Stomach (tissue), 9 donors: ENCODE measurements around the gene ABCA1. TPM values are rescaled to one million over a fixed set of nuclear protein-coding genes. Genes with fewer than 3 reads are reported as not detected.
"Not testable (repeated sequence)": the region's sequence is repeated elsewhere in the genome, so short reads cannot be mapped to it uniquely, and the experiment has no call there.

Experiments
- DNase-seq, 2 donors: peaks; one replicate each; pipeline versions ENCODE4 v3.0.0 to v3.0.0-alpha.2; 2013 to 2019
- H3K27ac ChIP-seq, 5 donors: fragments of 200-600 bp in 4 of 5; sonication (generic) in 4 of 5; one replicate each; pipeline ENCODE4 v1.5.1; 2013 to 2019; ENCODE audit warnings: mild to moderate bottlenecking in 1 of 5, moderate library complexity in 1 of 5
- H3K27me3 ChIP-seq, 3 donors: fragments of 200-600 bp; sonication (generic); one replicate each; pipeline ENCODE4 v1.5.1; 2017 to 2019; ENCODE audit warnings: mixed run types in 1 of 3
- H3K36me3 ChIP-seq, 4 donors: fragments of 200-600 bp; sonication (generic); 1 replicate in 3 of 4; 2 replicates in 1 of 4; pipeline ENCODE4 v1.5.1; 2016 to 2019
- H3K4me1 ChIP-seq, 4 donors: fragments of 200-600 bp; sonication (generic); one replicate each; pipeline ENCODE4 v1.5.1; 2016 to 2019
- H3K4me3 ChIP-seq, 4 donors: fragments of 200-600 bp; sonication (generic) in 3 of 4; one replicate each; pipeline ENCODE4 v1.5.1; 2016 to 2019; ENCODE audit warnings: mild to moderate bottlenecking in 1 of 4
- H3K9me3 ChIP-seq, 4 donors: fragments of 200-600 bp; sonication (generic); one replicate each; pipeline ENCODE4 v1.5.1; 2016 to 2019
- EP300 ChIP-seq: sonication (generic); formaldehyde crosslinking; IDR thresholded peaks from one replicate; pipeline ENCODE4 v1.6.1; 2017; ENCODE audit warnings: antibody characterized with exemption
- POLR2A ChIP-seq, 4 donors: fragments of 450-650 bp; IDR thresholded peaks; one replicate each; pipeline ENCODE4 v1.6.1; 2016; ENCODE audit warnings: antibody characterized with exemption in 4 of 4, control low read depth in 2 of 4, mild to moderate bottlenecking in 1 of 4, moderate library complexity in 1 of 4
- POLR2AphosphoS5 ChIP-seq, 3 donors: sonication (generic); formaldehyde crosslinking; IDR thresholded peaks; one replicate each; pipeline ENCODE4 v1.6.1; 2016; ENCODE audit warnings: antibody characterized with exemption in 3 of 3
- WGBS, 5 donors: extraction: QIAGEN DNeasy Blood & Tissue Kit in 3 of 5; methylation state at CpG; one replicate each; pipeline versions ENCODE4 v1.1.5 to v1.1.7; 2013 to 2018; 5-methylcytosine and 5-hydroxymethylcytosine counted together
- intact Hi-C: fragments of 100-400 bp; cut with DNase I; formaldehyde crosslinking; loops from one replicate; pipeline ENCODE4 v1.15.1; 2023; ENCODE audit warnings: low total_unique reads
- polyA plus RNA-seq, 3 donors: library from polyadenylated mRNA; stranded (reverse); fragments of 200-250 nt; gene quantifications; one replicate each; pipeline ENCODE4 v1.2.3, GENCODE V29; 2013
- total RNA-seq, 5 donors: library from RNA; depleted of rRNA; stranded (reverse); fragments of >200 nt; gene quantifications; one replicate each; pipeline versions ENCODE4 v1.1.0 to v1.2.3, GENCODE V29; 2014 to 2016
- TF ChIP-seq, protein P1 (sequence below), 7 experiments: fragments of 450-650 bp in 4 of 7; fragments of 200-600 bp in 3 of 7; sonication (generic) in 3 of 7; IDR thresholded peaks; one replicate each; pipeline ENCODE4 v1.5.1; 2016 to 2019; ENCODE audit warnings: antibody characterized with exemption in 7 of 7, control low read depth in 2 of 7, mild to moderate bottlenecking in 1 of 7
- donor health status: healthy with polysubstance abuse.
- donor health status: Bipolar disorder and iron deficiency.
- donor health status: healthy.

ABCA1 gene
- total and polyA plus RNA-seq, 8 donors = 1.9 to 75.3 (median 18.4) TPM

DNA sequence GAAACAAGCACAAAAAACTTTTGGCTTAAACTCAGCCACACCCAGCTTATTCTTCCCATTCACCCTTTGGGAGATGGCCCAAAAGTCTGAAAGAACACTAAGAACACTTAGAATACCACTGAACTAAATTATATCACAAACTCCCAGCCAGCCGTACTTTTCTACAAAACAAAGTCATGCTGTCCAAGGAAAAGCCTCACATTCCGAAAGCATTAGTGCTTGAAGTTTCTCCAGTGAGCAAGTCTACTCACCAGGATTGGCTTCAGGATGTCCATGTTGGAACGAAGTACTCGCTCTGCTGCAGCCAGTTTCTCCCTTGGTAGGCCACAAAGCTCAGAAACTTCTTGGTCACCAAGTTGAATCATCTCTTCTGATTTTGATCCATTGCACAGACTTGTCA is 69.7 kb downstream of the ABCA1 start:
- peak overlapping the region in 2 of 5 donors; percentile 3 to 38 for H3K27ac ChIP-seq
- 54 to 81% (median 77%) methylated on average over 4 of the region's 4 CpGs for WGBS, 5 donors
- intact Hi-C loops = no loop called here

DNA sequence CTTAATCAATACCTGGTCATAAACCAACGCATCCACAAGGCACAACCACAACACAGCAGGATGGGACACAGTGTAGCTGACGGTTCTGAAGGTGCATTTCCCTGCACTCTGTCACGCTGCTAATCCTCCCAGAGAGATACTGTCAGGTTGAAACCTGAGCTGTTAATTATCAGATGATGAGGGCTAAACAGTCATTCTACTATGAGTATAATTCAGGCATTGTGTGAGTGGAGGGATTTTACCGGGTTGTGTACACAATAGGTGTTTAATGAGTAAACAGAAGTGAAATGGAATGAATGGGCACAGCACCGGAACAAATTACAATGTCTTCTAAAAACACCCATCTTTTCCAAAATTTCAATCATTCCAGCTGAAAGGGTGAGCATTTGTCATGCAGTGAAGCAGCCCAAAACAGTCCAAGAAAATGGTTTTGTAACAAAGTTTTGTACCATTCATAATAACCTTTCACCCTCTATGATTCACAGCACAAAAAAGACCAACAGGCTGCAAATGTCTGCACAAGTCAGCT is 71.5 kb downstream of the ABCA1 start:
- 26 to 51% (median 37%) methylated on average over 5 of the region's 5 CpGs for WGBS, 5 donors
- Histone ChIP-seq H3K4me3 (no peak overlapping the region), H3K4me1 (peaks cover 15 to 96% (median 54%) of the 10 kb centered on the region in 4 donors), H3K9me3 (no peaks in the 10 kb centered on the region), H3K27ac (peak overlapping the region in 3 of 5 donors; percentile 26 to 70 (median 29)), H3K27me3 (no peaks in the 10 kb centered on the region), H3K36me3 (peaks cover 3 to 89% (median 81%) of the 10 kb centered on the region in 4 donors)
- intact Hi-C loops = no loop called here
- TF ChIP-seq POLR2A (IDR thresholded peaks at IDR 0.05) (no peak), EP300 (no peak), POLR2AphosphoS5 (IDR thresholded peaks at IDR 0.05) (no peak)
- TF ChIP-seq, protein P1, sequence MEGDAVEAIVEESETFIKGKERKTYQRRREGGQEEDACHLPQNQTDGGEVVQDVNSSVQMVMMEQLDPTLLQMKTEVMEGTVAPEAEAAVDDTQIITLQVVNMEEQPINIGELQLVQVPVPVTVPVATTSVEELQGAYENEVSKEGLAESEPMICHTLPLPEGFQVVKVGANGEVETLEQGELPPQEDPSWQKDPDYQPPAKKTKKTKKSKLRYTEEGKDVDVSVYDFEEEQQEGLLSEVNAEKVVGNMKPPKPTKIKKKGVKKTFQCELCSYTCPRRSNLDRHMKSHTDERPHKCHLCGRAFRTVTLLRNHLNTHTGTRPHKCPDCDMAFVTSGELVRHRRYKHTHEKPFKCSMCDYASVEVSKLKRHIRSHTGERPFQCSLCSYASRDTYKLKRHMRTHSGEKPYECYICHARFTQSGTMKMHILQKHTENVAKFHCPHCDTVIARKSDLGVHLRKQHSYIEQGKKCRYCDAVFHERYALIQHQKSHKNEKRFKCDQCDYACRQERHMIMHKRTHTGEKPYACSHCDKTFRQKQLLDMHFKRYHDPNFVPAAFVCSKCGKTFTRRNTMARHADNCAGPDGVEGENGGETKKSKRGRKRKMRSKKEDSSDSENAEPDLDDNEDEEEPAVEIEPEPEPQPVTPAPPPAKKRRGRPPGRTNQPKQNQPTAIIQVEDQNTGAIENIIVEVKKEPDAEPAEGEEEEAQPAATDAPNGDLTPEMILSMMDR (IDR thresholded peaks at IDR 0.05) = no peak
- no peak for DNase-seq

More for the DNA sequence above, 69.7 kb downstream of the ABCA1 start:
- no peak for DNase-seq
- Histone ChIP-seq H3K36me3 (peaks cover 0 to 81% (median 73%) of the 10 kb centered on the region in 4 donors), H3K27me3 (no peaks in the 10 kb centered on the region), H3K9me3 (no peaks in the 10 kb centered on the region), H3K4me1 (peaks cover 14 to 96% (median 49%) of the 10 kb centered on the region in 4 donors), H3K4me3 (no peak overlapping the region)
- TF ChIP-seq, protein P1 (IDR thresholded peaks at IDR 0.05) = no peak
- TF ChIP-seq POLR2AphosphoS5 (IDR thresholded peaks at IDR 0.05) = peak in 1 of 3 donors; percentile 35

DNA sequence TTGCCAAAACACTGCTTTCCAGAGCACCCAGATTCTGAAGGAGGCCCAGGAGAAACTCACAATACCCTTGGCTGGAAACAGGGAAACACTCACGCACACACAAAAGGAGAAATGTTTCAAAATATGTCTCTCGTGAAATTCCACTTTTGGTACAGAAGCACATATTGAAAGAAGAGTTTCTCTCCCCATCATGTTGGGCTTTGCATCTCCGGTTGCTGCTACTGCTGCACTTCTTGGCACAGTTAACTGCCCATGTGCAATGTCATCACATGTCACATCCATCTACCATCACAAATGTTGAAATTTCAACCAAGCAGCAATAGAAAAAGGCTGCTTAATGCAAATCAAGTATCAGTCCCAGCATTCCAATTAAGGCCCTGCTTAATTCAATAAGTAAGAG is 72.1 kb downstream of the ABCA1 start:
- no peaks in the 10 kb centered on the region for H3K9me3 ChIP-seq
- 63 to 85% (median 80%) methylated on average over 3 of the region's 3 CpGs for WGBS, 5 donors
- H3K4me1 ChIP-seq = peaks cover 22 to 96% (median 60%) of the 10 kb centered on the region in 4 donors
- intact Hi-C loops = no loop called here
- H3K27me3 ChIP-seq = no peaks in the 10 kb centered on the region
- H3K4me3 ChIP-seq = no peak overlapping the region
- H3K36me3 ChIP-seq = peaks cover 3 to 82% (median 75%) of the 10 kb centered on the region in 4 donors
- DNase-seq = no peak
- TF ChIP-seq POLR2AphosphoS5 (IDR thresholded peaks at IDR 0.05) = no peak
- peak overlapping the region in 3 of 5 donors; percentile 26 to 70 (median 29) for H3K27ac ChIP-seq

DNA sequence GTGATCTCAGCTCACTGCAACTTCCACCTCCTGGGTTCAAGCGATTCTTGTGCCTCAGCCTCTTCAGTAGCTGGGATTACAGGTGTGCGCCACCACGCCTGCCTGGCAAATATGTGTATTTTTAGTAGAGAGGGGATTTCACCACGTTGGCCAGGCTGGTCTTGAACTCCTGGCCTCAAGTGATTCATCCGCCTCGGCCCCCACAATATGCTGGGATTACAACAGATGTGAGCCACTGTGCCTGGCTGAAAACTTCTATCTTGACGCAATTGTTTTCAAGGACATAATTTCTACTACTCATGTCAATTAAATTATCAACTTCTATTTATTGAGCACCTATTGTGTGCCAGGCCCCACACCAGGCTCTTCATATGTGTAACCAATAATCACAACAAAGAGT is 72.7 kb downstream of the ABCA1 start:
- Histone ChIP-seq H3K36me3 (peaks cover 3 to 76% (median 73%) of the 10 kb centered on the region in 4 donors), H3K27ac (peak overlapping the region in 1 of 5 donors; percentile 70), H3K4me1 (peaks cover 22 to 96% (median 61%) of the 10 kb centered on the region in 4 donors)
- intact Hi-C loops, H3K4me3 ChIP-seq, DNase-seq, H3K27me3 ChIP-seq, H3K9me3 ChIP-seq: not testable (repeated sequence)
- 81 to 89% (median 84%) methylated on average over 7 of the region's 7 CpGs for WGBS, 5 donors

DNA sequence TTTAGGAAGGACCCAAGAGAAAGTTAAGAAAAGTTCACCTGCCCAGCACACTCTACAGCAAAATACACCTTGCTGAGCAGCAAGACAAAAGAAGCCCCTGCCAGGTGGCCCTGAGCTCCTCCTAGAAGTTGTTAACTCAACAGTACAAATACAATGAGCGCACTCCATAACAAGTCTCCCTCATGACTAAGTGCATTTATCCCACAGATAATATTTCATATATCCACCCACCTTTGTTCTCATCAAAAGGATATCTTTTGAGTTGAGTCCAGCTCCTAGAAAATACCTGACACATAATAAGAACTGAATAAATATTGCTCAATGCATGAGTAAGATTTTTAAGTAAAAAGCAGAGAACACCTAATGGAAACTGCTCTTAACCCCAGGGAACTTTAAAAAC is 73.3 kb downstream of the ABCA1 start:
- DNase-seq = peak in 1 of 2 donors; percentile 34
- TF ChIP-seq POLR2A (IDR thresholded peaks at IDR 0.05) (no peak), EP300 (no peak), POLR2AphosphoS5 (IDR thresholded peaks at IDR 0.05) (peak in 1 of 3 donors; percentile 37)
- TF ChIP-seq, protein P1 (IDR thresholded peaks at IDR 0.05) = no peak
- Histone ChIP-seq H3K4me3 (no peak overlapping the region), H3K36me3 (peaks cover 3 to 75% (median 68%) of the 10 kb centered on the region in 4 donors), H3K9me3 (no peaks in the 10 kb centered on the region), H3K4me1 (peaks cover 22 to 96% (median 62%) of the 10 kb centered on the region in 4 donors), H3K27me3 (no peaks in the 10 kb centered on the region), H3K27ac (peak overlapping the region in 4 of 5 donors; percentile 28 to 70 (median 52))
- WGBS, 5 donors = 57 to 76% (median 63%) methylated on average over 1 of the region's 1 CpG
- intact Hi-C loops = no loop called here
